Activated gamma-delta T cell treated with anti-CD3 and anti-CD28 coated beads, Interleukin-2, amount 50 U/mL, for 16 hours (primary cell): Measurements from ENCODE around the gene SEMA3B.
"Not testable (repeated sequence)": the region's sequence is repeated elsewhere in the genome, so short reads cannot be mapped to it uniquely, and the experiment has no call there.

Source experiments
- DNase-seq: peaks from one replicate; pipeline ENCODE4 v3.0.0-alpha.2; 2020; ENCODE audit warnings: low read depth

The SEMA3B gene

DNA sequence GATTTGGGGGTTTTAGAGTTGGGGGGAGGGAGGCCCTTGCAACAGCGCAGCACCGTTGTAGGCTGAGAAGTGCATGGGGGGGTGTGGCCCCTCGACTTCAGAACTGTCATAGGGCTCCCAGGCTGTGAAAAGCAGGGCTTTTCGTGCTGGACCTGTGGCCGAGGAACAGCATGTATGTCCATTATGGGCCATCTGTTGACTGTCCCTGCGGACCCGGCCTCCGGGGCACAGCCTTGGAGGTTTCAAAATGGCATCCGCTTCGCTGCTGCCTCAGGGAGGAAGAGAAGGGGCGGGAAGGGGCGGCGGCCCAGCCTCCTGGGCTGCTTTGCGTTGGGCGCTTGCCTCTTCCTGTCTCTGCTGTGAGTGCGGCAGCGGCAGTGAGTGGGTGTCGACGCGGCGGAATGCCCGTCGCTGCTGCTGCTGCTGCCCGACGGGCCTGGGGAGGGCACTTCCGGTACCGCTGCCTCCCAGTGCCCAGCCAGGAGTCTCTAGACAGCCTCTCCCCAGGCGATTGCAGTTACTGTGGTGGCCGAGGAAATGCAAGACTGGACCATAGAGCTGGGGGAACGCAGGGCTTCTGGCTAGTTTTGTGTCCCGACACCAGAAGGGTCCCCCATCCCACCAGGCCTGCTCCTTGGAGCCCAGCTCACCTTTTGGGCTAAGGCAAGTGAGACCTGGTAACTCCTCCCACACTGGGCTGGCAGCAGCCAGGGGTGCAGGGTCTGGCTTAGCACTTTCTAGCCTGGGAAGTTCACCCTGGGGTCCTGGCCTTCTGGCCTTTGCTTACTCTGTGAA, 31.0 kb upstream of the SEMA3B start:
- DNase-seq, result peak; percentile 83

DNA sequence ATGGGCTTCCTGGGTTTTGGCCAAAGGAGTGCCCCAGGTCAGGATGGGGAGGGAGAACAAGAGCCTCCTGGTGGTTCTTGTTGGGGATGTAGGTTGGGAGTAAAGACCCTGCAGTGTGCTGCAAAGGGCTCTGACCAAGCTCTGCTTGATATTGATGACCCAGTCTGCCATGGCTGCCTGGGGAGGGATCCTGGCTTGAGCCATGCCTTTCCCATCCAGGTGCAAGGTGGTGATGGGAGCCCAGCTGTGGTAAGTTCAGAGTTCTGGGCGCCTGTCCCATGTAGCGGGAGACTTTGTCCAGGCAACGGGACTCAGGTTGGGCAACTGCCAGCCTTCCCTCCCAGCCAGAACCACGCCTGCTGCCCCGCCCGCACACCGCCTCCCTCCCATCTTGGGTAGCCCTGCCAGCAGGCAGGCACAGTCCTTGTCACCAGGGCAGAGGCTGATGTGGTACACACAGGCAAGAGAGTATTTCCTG, 30.4 kb upstream of the SEMA3B start:
- DNase-seq, result no peak

DNA sequence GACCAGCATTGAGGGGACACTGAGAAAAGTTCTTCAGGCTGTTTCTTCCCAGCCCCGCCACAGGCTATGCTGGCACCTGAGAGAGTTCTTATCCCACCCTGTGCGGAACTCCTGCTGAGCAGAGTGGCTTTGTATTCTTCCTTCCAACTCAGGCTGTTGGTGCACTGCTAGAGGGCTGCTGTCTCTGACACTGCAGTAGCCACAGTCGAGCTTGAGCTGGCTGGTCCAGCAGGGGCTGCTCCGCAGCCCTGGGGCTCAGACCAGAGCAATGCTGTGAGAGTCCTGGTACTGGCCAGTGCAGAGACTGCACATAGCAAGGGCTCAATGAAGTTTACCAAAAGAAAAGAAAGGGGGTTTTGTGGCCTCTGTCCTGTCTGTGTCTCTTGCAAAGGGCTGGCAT, 29.3 kb upstream of the SEMA3B start:
- no peak for DNase-seq

DNA sequence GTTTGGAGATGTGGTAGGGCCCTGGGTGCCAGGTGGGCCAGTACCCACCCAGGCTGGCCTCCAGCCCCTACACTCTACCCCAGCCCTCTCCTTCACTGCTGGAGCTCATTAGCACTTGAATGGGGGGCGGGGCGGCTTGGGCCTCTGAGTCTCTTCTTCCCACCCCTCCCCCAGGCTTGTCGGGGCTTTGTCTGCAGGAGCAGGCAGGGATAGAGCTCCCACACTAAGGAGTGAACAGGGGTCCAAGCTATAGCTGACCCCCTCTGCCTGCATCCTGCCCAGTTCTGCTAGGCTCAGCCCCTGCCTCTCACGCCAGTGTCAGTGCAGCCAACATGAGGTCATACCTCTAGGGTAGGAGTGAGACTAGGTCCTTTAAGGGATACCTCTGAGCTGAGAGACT, 27.8 kb upstream of the SEMA3B start:
- DNase-seq, result no peak

DNA sequence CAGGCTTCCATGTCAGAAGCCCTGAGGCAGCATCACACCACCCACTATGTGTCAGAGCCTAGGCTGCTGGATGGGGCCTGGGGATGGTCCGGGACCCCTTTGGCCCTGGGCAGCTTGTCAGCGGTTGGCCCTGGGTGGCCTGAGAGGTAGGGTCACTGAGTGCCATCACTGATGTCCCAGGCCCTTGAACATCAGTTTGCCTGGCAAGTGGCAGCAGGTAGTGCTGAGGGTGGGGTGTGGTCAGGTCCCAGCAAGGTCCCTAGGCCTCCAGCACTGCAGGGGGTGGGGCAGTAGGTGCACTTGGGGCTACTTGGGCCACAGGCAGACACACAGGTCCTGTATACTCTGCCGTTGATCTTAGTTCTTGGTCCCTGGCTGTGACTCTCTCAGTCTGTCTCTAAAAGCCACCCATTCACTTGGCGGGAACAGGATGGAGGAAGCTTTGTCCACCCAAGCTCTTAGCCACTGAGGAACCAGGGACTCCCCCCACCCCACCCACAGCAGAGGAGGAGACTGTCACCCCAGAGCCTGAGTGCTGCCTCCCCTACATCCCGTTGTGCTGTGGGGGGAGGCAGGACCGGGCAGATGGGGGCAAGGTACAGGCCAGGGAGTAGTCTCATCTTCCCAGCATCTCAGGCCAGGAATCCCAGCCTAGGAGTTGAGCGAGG, 27.1 kb upstream of the SEMA3B start:
- no peak for DNase-seq

DNA sequence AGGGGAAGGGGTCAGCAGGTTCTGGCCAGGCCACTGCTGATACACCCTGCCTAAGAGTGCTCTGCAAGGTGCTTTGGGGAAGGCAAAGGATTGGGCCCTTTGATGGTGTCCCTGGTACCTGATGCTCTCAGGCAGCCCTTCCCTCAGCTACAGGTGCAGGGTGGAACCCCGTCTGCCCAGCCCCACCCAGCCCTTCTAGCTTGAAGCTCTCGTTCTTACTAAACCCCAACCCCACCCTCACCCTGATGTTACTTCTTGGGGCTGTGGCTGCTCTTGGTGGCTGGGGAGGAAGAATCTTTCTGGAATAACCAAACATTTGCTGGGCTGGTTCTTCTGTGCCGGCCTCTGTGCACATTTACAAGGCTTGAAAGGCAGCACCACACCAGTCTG, 26.6 kb upstream of the SEMA3B start:
- DNase-seq, result no peak

DNA sequence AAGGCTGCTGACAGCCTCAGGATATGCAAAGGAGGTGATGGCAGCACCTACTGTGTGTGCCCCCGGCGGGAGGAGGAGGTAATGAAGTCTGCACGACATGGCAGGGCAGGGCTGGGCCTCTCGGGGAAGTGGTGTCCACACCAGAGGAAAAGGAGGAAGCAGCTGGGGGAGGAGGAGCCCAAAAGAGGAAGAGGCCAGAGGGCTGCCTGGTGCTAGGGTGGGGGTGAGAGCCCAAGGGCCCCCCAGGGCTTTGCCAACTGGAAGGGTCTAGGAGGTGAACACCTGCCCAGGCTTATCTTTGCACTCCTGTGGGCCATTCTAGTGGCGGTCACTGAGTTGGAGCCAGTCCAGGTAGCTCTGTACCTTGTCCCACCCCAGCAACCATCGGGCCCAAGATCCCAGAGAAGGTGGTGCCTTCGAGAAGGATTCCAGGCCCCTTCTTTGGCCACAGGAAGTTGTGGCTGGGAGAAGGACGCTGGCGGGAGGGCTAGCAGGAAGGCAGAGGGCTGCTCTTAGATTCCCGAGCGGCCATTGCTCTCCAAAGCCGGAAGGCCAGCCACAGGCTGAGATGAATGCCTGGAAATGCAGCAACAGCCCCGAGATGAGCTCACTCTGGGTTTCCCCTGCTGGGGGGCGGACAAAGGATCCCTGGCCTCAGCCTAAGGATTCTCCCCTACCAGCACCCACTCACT, 25.9 kb upstream of the SEMA3B start:
- DNase-seq, result no peak

DNA sequence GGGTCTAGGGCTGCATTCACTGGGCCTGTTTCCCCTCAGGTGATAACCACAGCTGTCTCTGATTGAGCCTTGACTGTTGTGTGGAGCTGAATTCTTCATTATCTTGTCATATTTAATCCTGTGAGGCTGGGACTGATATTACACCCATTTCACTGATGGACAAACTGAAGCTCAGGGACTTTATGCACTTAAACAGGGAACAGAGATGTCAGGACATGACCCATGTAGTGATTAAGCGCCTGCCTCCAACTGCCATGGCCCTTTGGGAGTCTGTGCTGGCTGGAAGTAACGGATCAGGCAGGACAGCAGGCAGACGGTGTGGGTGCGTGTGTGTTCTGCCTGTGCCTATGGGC, 25.4 kb upstream of the SEMA3B start:
- DNase-seq, result no peak

DNA sequence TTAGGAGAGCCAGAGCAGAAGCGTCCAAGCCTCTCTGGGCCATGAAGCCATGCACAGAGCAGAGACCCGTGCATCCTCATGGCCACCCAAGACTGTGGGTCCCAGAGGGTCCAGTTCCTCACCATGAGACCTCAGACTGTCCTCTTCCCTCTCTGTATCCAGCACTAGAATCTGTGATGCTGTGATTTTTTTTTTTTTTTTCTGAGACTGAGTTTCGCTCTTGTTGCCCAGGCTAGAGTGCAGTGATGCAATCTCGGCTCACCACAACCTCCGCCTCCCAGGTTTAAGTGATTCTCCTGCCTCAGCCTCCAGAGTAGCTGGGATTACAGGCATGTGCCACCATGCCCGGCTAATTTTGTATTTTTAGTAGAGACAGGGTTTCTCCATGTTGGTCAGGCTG, 24.1 kb upstream of the SEMA3B start:
- not testable (repeated sequence) for DNase-seq

DNA sequence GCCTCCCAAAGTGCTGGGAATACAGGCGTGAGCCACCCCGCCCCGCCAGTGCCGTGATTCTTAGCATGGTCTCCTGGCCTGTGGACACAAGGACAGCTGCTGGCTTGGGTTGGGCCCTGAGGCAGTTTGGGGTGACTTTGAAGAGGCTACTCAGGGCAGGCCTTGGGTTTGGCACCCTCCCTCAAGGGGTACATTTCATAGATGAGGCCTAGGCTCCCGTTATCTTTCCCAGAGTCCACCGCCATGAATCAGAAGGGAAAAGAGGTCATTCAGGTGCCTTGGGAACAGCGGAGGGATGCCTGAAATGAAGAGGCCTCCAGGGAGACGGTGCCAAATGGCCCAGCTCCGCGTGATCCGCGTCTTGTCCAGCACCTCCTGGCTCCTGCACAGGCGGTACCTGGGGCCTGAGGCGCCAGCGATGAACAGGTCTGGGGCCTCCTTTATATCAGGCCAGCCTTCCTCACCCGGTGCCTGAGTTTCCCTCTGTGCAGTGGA, 23.6 kb upstream of the SEMA3B start:
- no peak for DNase-seq

DNA sequence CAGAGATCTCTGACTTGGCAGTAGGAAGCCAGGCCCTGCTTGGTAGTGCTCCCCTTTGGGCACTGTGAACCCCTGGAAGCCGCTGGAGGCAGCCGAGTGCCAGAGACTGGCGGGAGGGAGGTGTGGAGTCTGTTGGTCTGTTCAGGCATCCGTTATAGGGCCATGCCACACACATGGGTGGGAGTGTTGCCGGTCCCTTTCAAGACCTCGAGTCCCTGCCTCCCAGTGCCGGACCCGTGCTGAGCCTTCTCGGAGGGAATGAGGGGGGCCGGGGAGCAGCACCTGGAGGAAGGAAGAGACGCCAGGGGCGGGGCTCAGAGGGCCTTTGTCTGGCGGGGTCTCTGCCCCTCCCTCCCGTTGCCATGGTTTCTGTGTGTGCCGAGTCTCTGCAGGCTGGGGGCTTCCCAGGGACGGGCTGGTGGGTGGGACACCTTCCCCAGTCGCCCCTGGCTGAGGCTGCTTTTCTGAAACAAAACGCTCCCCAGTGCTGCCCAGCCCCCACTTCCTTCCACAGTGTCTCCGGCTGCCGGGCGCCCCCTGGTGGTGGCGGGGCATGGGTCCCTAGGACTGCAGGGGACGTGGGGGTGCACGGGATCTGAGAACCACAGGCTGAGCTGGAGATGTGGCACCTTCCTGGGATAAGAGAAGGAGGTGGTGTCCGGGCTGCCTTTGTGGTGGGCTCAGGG, 23.0 kb upstream of the SEMA3B start:
- DNase-seq, result peak; percentile 98

DNA sequence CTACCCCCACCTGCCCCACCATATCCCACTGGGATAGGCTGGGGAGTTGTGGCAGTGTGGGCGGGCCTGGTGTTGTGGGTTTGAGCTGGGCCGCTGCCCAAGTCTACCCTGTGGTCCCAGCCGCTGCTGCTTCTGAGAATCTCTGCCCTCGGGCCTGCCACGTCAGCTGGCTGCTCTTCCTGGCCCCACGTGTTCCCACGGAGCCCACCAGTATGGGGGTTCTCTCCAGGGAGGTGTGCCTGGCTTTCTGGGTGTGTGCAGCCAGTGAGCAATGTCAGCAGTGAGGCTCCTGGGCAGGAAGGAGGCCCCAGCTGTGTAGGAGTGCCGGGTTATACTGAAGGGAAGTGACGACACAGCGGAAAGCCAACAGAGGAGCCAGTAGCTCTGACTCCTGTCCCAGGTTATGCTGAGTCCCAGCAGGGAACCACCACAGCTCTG, 22.4 kb upstream of the SEMA3B start:
- DNase-seq, result peak; percentile 79

DNA sequence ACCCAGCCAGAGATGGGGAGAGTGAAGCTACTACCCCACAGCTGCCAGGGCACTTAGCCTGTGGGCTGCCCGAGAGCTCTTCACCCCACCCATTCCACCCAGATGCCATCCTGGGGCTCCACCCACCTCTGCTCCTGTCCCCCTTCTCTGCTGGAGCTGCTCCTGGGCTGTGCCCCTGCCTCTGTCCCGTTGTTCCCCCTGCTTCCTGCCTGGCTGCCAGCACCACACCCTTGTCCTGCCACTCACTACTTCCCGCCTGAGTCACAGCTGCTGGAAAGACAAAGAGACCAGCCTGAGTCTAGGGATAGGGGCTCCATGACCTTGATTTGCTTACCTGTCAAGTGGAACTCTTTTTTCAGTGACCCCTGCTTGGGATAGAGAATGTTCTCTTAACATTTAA, 20.6 kb upstream of the SEMA3B start:
- DNase-seq, result no peak

DNA sequence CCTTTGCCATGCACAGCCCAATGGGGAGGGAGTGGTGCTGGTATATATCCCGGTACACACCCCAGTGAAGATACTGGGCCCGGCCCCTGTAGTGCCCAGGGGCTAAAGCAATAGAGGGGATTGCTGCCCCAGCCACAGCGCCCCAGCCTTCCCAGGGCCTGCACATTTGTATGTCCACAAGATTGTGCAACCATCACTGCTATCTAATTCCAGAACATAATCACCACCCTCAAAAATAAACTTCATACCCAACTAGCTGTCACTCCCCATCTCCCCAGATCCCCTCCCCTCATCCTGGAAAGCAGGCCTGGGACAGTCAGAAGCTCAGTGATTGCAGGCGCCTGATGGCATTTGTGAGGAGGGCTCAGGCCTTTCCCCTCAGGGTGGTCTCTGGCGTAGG, 19.5 kb upstream of the SEMA3B start:
- no peak for DNase-seq

DNA sequence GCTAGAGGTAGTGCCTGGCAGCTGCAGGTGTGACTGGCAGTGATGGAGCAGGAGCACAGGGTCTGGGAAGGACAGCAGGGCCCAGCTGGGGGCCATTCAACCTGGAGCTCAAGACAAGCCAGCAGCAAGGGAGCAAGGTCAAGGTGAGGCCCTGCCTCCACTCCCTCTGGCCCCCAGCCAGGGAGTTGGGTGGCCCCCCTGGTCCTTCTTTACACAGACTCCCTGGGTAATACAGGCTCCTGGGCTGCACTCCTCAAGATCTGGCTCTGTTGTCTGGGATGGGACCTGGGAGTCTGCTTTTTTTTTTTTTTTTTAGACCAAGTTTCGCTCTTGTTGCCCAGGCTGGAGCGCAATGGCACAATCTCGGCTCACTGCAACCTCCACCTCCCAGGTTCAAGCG, 18.4 kb upstream of the SEMA3B start:
- DNase-seq, result no peak

DNA sequence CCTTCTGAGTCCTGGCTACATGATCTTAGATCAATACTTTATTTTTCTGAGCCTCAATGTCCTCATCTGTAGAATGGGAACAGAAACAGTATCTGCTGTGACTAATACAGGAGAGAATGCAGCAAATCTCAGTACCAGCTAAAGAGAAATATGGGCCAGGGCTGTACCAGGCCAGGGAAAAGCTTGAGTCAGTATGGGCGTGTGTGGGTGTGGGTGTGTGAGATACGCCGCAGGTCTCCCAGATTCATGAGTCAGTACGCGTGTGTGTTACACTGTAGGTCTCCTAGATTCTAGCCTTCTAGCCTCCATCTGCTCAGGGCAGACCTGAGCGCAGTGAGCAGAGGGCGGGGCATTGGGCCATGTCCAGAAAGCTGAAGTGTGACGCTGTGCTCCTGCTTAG, 17.7 kb upstream of the SEMA3B start:
- DNase-seq, result no peak

DNA sequence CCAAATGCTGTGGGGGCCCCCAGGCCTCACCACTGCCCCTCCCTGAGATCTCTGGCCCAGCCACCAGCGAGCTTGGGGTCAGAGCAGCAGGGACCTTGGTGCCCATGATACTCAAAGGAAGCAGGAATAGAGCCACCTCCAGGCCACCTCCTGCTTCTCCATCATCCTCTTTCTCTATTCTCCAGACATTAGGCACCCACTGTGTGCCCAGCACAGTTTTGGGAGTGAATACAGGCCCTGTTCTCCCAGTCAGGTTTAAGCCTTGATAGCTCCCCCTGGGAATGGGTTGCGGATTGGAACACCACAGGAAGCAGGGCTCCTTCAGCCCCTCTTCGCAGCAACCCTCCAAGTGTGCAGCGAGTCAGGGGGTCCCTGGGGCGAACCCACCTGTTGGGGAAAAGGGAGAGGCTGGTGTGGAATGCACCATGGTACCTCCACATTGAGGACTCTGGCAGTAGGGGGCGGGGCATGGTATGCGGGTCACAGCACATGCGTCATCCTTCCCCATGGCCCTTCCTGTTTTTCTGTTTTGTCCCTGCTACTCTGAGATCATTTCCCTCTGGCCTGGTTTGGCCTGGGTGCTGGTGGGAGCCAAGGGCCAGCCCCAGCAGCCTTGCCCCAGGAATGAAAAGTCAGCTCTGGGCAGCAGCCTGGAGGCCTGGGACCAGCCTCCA, 14.2 kb upstream of the SEMA3B start:
- no peak for DNase-seq

DNA sequence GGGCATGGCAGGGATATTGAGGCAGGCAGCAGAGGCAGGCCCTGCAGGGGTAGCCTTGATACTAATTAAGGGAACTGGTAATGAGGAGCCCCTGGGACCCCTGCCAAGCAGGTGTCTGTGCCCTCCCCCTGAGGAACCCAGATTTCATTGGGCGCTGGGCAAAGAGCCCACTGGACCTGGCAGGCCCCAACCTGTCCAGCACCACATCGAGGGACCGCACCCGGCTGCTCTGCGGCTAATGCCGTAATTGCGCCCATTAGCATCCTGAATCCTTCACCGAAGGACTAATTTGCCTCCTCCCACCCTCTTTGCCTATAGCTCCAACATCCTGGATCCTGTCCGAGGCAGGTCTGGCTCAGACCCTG, 13.7 kb upstream of the SEMA3B start:
- DNase-seq, result no peak

DNA sequence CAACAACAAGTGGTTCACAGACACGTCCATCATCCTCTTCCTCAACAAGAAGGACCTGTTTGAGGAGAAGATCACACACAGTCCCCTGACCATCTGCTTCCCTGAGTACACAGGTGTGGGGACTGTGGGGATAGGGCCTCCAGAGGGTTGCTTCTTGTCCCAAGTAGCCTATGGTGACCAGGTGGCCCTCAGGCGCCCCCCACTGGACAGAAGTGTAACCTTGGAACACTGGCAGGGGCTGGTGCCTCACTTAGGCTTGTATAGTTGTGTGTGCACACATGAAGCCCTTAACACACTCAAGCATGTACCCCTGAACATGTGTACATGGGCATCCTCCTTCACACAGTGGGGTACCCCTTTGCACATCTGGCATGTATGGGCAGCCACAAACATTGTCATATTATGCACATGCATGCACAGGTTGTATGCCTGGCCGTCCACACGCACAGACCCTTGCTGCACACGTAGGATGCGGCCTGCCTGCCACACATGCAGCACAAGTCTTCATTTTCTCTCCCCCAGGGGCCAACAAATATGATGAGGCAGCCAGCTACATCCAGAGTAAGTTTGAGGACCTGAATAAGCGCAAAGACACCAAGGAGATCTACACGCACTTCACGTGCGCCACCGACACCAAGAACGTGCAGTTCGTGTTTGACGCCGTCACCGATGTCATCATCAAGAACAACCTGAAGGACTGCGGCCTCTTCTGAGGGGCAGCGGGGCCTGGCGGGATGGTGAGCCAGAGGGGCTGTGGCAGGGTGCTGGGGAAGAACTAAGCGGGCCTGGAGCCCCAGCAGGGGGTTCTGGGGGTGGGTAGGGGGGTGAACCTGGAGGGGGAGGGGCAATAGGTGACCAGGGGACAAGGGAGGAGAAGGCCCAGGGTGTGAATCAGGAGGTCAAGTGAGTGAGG, 11.7 kb upstream of the SEMA3B start:
- DNase-seq, result no peak

DNA sequence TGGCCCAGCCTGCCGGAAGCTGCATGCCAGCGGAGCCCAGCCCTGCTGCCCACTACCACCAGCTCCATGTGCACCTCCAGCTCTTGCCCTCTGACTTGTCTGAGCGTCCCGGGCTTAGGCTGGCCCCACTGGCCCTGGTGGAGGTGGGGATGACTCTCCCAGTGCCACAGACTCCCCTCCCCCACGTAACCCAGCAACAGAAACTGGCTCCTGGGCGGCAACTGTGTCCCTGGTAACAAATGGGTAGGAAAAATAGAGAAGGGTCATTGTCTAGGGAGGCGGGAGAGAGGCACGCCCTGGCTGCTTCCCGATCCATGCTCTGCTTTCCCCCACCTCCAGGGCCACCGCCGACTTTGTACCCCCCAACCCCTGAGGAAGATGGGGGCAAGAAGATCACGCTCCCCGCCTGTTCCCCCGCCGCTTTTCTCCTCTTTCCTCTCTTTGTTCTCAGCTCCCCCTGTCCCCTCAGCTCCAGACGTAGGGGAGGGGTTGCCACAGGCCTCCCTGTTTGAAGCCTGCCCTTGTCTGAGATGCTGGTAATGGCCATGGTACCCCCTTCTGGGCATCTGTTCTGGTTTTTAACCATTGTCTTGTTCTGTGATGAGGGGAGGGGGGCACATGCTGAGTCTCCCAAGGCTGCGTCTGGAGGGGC, 10.8 kb upstream of the SEMA3B start:
- no peak for DNase-seq
